Limb (tissue), 2 donors: ENCODE data around the gene SUGCT.

Source experiments
- DNase-seq, 2 donors: peaks; one replicate each; pipeline ENCODE4 v3.0.0-alpha.2; 2016; ENCODE audit errors: extremely low spot score in 2 of 2

Gene SUGCT

GRCh38 chr7:40761762-40762560, 627.2 kb downstream of the SUGCT start:
- DNase-seq = peak; percentile 39

DNA sequence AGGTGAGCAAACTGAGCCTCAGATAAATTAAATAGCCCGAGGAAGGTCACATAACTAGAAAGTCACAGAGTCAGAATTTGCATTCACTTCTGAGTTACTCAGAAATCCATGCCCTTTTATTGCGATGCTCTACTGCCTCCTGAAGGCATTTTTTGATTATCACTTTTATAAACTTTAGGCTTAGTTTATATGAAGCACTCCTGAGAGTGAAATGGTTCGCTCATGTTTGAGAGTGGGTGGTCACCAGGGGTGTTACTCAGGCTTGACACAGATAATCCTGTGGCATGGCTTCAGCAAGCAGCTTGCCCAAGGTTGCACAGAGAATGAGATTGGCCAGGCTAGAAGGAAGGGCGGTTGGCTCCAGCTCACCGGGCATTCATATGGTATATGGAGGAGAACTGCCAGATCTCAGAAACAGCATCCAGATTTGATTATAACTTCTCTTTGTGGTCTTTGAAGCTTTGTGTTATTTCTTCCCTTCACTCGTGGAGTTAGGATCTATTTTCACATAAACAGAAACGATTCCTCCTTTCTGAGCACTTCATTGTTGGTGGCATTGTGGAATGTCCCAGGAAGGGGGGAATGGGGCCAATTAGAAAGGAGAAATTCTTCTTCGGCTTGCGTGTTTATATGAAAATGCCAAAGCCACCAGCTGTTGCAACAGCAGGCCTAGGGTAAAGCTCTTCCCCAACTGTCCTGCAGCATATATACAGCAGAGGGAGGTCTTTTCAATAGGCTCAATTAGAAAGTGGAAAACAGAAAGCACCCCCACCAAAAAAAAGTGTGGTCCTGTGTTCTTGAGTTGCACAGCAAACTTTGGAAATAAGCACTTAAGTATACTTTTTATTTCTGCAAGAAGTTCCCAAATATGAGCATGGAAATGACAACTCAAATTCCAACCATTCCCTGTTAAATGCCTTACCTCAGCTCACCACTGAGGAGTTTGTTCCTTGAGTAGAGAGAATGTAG, 628.8 kb downstream of the SUGCT start:
- peak in 1 of 2 donors; percentile 25 for DNase-seq

DNA sequence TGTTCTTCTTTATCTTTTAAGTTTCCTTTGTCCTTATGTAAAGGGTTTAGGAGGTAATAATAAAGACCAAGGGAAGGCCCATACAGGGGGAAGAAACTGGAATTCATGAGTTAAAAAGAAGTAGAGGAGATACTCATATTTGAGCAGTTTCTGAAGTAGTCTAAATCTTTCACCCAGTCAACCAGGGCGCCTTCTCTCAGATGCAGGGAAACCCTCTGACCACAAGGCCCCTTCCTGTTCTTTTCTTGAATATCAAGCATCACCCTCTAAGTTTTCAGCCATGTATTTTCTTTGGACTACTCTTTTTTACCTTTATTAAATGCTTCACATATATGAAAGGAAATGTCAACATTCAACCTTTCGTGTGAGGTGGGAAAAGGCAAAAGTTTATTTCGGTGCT, 630.8 kb downstream of the SUGCT start:
- DNase-seq = no peak

GRCh38 chr7:40772096-40772495, 637.3 kb downstream of the SUGCT start:
- DNase-seq = no peak

GRCh38 chr7:40773656-40774055, 638.9 kb downstream of the SUGCT start:
- no peak for DNase-seq

DNA sequence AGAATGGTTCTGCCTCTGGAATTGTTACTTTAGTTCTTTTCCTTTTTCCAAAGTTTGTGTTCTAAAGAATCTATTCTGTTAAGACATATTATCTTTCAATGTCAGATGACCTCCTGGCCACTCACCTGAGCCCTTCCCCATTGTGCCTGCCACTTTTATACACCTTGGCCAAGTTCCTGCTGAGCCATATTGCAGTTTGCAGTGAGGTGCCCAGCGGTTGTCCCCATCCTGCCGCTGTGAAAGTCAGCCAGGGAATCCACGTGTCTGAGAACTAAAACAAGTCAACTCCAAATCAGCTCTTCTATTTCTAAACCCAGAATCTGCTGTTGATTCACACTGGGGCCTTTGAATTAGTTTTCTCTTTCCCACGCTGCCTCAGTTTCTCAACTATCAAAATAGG, 641.1 kb downstream of the SUGCT start:
- DNase-seq = no peak

DNA sequence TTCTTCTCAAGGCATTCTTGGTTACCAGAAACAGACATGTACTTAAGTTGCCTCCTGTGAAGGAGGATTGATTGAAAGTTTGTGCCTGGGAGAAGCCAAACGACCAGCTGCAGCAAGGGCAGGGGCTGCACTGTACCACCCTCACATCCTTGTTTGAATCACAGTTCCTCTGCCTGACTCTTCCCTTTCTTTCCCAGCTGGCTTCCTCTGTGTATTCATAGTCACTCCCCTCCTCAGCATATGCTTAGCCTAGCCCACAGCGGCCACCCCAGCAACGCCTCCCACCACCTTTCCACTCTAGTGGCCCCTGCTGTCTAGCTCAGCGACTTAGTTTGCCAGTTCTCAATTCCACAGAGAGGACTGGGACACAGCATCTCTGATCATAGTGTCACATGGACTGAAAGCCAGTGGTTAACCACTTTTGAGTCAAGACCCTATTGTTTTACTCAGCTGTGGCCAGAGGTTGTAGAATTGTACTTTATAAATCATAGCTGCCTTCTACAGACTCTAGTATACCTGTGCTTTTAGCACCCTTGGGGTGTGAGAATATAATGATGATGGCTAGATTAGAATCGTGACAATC, 643.0 kb downstream of the SUGCT start:
- no peak for DNase-seq

DNA sequence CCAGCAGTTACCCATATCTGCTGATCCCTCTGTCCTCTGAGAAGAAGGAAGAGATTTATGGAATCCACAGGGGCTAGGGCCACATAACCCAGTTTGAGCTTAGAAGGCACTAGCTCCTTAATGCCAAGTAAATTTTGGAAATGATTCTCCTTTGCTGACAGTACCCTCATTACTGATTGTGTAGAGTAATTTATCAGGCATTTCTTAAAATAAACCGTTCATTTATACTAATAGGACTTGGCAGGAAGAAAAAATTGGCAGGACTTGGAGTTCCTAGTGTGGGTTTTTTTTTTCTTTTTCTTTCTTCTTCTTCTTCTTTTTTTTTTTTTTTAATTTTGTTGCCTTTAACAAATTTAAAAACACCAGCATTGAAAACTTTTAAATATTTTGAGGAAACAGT, 645.7 kb downstream of the SUGCT start:
- no peak for DNase-seq

DNA sequence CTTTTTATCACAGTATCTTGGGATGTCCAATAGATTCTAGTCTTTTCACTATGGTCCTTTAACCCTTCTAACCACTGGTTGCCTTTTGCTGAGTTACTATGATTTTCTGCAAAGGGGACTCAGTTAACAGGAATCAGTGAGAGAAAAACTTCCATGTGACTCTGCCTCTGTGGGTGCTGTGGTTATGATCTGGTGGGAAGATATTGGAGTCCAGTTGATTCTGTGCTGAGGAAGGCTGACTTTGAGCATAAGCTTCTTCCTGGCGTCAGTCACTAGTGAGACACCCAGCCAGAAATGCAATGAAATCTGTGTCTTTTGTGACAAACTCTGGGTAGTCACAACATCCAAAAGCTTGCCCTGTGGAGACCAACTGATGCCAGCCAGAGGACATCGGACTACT, 648.0 kb downstream of the SUGCT start:
- DNase-seq = no peak

DNA sequence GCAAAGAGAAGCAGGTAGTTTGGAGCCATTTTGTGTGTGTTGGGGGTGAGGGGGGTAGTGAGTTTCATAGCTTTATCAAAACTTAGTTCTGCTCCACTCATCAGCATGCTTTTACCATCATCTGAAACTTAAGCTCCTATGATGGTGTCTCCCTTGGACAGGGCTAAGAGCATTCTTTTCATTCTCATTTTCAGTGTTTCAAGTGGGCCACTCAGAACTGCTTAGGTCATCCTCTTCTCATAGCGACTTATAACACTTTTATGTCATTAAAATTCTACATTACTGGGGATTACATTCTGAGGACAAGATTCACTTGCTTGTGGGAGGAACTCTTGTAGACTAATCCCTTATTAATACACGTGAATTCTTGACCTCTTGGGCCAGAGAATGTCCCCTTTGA, 649.4 kb downstream of the SUGCT start:
- no peak for DNase-seq

DNA sequence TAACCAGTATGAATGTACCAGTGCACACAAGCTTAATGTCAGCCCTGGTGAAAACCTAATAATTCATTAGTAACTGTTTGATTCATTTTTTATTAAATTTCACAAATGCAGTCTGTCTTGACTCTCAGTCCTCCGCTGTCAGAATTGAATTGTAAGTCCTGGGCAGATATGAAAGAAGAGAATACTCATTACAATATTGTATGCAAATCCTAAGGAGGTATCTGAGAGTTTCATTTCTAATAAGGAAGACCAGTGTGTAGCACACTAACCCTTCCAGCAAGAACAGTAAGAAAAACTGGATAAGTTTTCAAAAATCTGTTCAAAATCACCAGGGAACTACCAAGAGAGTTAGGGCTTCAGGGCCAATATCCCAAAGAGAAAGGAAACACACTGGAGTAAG, 652.1 kb downstream of the SUGCT start:
- no peak for DNase-seq

GRCh38 chr7:40793132-40793531, 658.3 kb downstream of the SUGCT start:
- DNase-seq = no peak

- no peak for DNase-seq
These were observed 660.8 kb downstream of the SUGCT start for GRCh38 chr7:40795607-40796006.

DNA sequence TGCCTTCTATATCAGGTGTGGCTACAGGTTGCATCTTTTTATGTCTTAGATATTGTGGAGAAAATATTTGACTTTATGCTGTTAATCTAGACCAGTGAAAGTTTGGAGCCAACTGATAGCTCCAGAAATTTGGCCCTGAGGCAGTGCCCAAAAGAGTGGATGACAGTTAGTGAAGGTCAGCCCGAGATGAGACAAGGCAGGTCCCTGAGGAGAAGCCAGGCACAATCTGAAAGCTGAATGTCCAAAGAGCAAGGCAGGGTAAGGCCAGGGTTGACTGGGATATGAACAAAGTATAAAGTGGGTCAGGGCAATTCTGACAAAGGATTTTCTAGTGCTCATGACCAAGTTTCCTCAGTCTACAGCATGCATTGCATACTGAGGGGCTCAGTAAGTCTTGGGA, 661.9 kb downstream of the SUGCT start:
- no peak for DNase-seq

GRCh38 chr7:40798613-40799012, 663.8 kb downstream of the SUGCT start:
- no peak for DNase-seq

GRCh38 chr7:40799493-40800403, 664.9 kb downstream of the SUGCT start:
- no peak for DNase-seq

DNA sequence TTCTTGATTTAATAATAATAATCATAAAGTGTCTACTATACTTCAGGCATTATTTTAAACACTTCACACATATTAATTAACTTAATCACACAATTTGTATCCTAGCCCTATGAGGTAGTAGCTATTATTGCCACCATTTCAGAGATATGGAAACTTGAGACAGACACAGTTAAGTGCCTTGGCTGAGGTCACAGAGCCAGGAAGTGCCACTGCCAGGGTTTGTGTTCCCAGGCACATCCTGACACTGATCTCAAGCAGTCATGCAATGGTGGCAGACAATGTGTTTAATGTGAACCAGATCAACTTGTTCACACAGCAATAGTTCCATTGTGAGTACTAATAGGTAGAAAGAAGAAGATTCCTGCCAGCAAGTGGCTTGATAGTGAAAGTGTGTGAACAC, 666.0 kb downstream of the SUGCT start:
- no peak for DNase-seq

DNA sequence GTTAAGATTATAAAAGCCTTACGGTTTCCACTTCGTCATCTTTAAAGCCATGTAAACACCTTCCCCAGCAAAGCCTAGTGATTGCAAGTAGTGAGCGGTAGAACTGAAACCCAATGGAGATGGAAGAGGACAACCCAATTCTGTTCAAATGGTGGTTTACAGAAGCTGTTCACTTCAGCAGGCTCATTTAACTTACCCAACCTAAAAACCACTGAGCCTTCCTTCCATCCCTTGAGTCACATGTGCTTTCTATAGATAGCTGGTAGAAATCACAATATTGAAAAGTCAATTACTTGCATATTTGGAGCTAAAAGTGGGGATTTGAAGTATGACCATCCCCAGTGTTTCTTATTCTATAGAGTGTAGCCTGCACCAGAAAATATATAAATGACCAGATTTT, 667.7 kb downstream of the SUGCT start:
- DNase-seq = no peak

- no peak for DNase-seq
These were observed 669.8 kb downstream of the SUGCT start for GRCh38 chr7:40804477-40805215.

DNA sequence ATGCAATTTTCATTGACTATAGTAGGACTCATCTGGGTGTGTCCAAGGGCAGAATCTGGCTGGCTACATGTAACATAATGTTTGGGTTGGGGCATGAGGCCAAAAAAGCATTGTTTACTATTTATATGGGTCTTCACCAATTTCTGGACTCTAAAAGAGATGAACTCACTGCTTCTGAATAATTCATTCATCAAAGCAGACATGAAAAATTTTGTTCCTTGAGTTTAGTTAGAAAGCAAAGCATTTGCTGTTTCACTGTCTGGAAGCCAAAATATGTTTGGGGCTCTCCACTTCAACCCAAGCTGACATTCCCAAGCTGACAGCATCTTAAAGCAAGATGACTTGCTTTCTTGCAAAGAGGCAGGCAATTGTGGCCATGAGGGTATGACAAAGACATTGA, 670.6 kb downstream of the SUGCT start:
- DNase-seq = no peak
